WTC11 (cell line): Measurements from ENCODE around the gene TMEM63B. TPM values are rescaled to one million over a fixed set of nuclear protein-coding genes. Genes with fewer than 3 reads are reported as not detected.

ENCODE experiments used
- ATAC-seq: fragments of 200-7000 bp; cut with Tn5 transposase; 2 replicates; pipeline ENCODE4 v1.10.0; 2021; ENCODE audit warnings: mild to moderate bottlenecking, moderate library complexity
- CTCF ChIA-PET: fragments of 300-600 bp; sonication (Branson Sonifier 250); formaldehyde crosslinking; loops from one replicate; lab custom pipeline; 2021; ENCODE audit warnings: antibody characterized with exemption; lab: Charles Lee
- POLR2A ChIA-PET: fragments of 350-600 bp; sonication (Branson Sonifier 250); formaldehyde crosslinking; loops from one replicate; lab custom pipeline; 2021; ENCODE audit warnings: antibody characterized with exemption; lab: Charles Lee
- DNase-seq: peaks from one replicate; pipeline ENCODE4 v3.0.0; 2021; ENCODE audit warnings: low spot score
- H3K27ac Mint-ChIP-seq: 2 replicates; pipeline ENCODE4 v1.8.0; 2021; ENCODE audit warnings: mixed read lengths
- H3K27me3 Mint-ChIP-seq: 2 replicates; pipeline ENCODE4 v1.8.0; 2021; ENCODE audit warnings: low read depth, mild to moderate bottlenecking, moderate library complexity, mixed read lengths
- H3K36me3 Mint-ChIP-seq: 2 replicates; pipeline ENCODE4 v1.8.0; 2021; ENCODE audit warnings: mixed read lengths
- H3K4me1 Mint-ChIP-seq: 2 replicates; pipeline ENCODE4 v1.8.0; 2022; ENCODE audit warnings: mixed read lengths
- H3K4me3 Mint-ChIP-seq: 2 replicates; pipeline ENCODE4 v1.8.0; 2021; ENCODE audit warnings: mild to moderate bottlenecking, moderate library complexity, mixed read lengths
- H3K9me3 Mint-ChIP-seq: 2 replicates; pipeline ENCODE4 v1.8.0; 2021; ENCODE audit warnings: mixed read lengths
- ATF6 ChIP-seq: sonication (generic); formaldehyde crosslinking; IDR thresholded peaks from 2 replicates; pipeline ENCODE4 v1.8.1; 2023; ENCODE audit warnings: mild to moderate bottlenecking, missing genetic modification reagents
- E2F1 ChIP-seq: sonication (generic); formaldehyde crosslinking; IDR thresholded peaks from 2 replicates; pipeline ENCODE4 v1.8.0; 2022; ENCODE audit warnings: mild to moderate bottlenecking, missing genetic modification reagents
- ETV6 ChIP-seq: sonication (generic); formaldehyde crosslinking; IDR thresholded peaks from 2 replicates; pipeline ENCODE4 v1.8.1; 2022; ENCODE audit warnings: mild to moderate bottlenecking, missing genetic modification reagents
- FOXP4 ChIP-seq: sonication (generic); formaldehyde crosslinking; IDR thresholded peaks from 2 replicates; pipeline ENCODE4 v1.8.0; 2022; ENCODE audit warnings: mild to moderate bottlenecking, missing genetic modification reagents
- GABPB1 ChIP-seq: sonication (generic); formaldehyde crosslinking; IDR thresholded peaks from 2 replicates; pipeline ENCODE4 v1.8.1; 2023; ENCODE audit warnings: mild to moderate bottlenecking, missing genetic modification reagents
- MYBL2 ChIP-seq: sonication (generic); formaldehyde crosslinking; IDR thresholded peaks from 2 replicates; pipeline ENCODE4 v1.8.1; 2023; ENCODE audit warnings: mild to moderate bottlenecking, moderate library complexity, missing genetic modification reagents
- PRRX2 ChIP-seq: fragments of 250-450 bp; sonication (Bioruptor Pico); IDR thresholded peaks from 2 replicates; pipeline ENCODE4 v1.8.0; 2021; ENCODE audit warnings: mild to moderate bottlenecking
- SMAD3 ChIP-seq: sonication (generic); formaldehyde crosslinking; IDR thresholded peaks from 2 replicates; pipeline ENCODE4 v1.8.0; 2022; ENCODE audit warnings: missing genetic modification reagents, mild to moderate bottlenecking, borderline replicate concordance
- SMAD4 ChIP-seq: sonication (generic); formaldehyde crosslinking; IDR thresholded peaks from 2 replicates; pipeline ENCODE4 v1.8.0; 2022; ENCODE audit warnings: mild to moderate bottlenecking, missing genetic modification reagents
- SOX15 ChIP-seq: fragments of 250-450 bp; sonication (Bioruptor Pico); IDR thresholded peaks from 2 replicates; pipeline ENCODE4 v1.9.0; 2021; ENCODE audit warnings: mild to moderate bottlenecking
- ZNF396 ChIP-seq: fragments of 250-450 bp; sonication (Bioruptor Pico); IDR thresholded peaks from 2 replicates; pipeline ENCODE4 v1.8.0; 2021; ENCODE audit warnings: mild to moderate bottlenecking, moderate library complexity, borderline replicate concordance
- ZNF532 ChIP-seq: fragments of 250-450 bp; sonication (Bioruptor Pico); IDR thresholded peaks from 2 replicates; pipeline ENCODE4 v1.9.0; 2021; ENCODE audit warnings: mild to moderate bottlenecking, borderline replicate concordance
- ZNF671 ChIP-seq: fragments of 250-450 bp; sonication (Bioruptor Pico); IDR thresholded peaks from 2 replicates; pipeline ENCODE4 v1.8.0; 2021; ENCODE audit warnings: mild to moderate bottlenecking
- total RNA-seq: library from RNA; stranded (reverse); gene quantifications from 3 replicates; pipeline ENCODE4 v1.2.3, GENCODE V29; 2021
- TF ChIP-seq, protein P1 (sequence below): sonication (generic); formaldehyde crosslinking; IDR thresholded peaks from 2 replicates; pipeline ENCODE4 v1.8.0; 2023; ENCODE audit warnings: missing genetic modification reagents, mild to moderate bottlenecking, borderline replicate concordance
- TF ChIP-seq, protein P2 (sequence below): sonication (generic); formaldehyde crosslinking; IDR thresholded peaks from 2 replicates; pipeline ENCODE4 v1.8.1; 2023; ENCODE audit warnings: mild to moderate bottlenecking, missing genetic modification reagents

The TMEM63B gene
- total RNA-seq, 1 experiment from 2014 or later, result 72.8 TPM

- TF ChIP-seq E2F1 (CRISPR knock-in tag), result no peak
- no peak for TF ChIP-seq PRRX2 (CRISPR knock-in tag)
- no peak for TF ChIP-seq SOX15 (CRISPR knock-in tag)
These were observed 26.7 kb downstream of the TMEM63B start (continued) for GRCh38 chr6:44154067-44154466.

DNA sequence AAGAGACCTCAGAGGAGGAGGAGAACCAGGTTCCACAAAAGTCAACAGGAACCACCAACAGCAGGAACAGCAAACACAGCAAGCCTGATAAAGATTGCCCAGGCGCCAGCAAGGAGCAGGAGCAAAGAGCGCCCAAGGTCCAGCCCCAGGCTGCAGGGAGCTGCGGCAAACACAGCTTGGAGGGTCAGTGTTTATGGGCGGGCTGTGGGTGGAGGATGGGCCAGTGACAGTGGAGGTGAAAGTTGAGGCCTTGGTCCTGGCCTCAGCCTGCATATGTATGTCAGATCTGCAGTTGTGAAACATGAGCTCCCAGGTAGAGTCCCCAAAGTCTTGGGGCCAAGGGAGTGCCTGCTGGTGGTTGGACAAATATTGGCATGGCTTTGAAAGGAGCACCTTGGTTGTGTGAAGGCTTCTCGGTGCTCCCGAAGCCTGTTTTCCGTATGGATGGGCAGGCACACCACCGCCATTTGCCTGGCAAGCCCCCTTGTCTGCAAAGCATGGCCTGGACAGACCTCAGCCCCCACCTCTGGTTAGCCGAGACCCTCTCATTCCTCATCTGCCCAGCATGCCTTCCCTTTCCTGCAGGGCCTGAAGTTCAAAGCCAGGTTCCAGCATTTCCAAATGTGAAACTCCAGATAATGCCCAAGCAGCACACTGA lies 29.3 kb downstream of the TMEM63B start:
- Mint-ChIP-seq H3K27me3 (no peaks in the 10 kb centered on the region), H3K9me3 (no peaks in the 10 kb centered on the region), H3K4me1 (peaks cover 26% of the 10 kb centered on the region), H3K4me3 (no peak overlapping the region), H3K36me3 (peaks cover 6% of the 10 kb centered on the region; the same call in 1 of the 2 replicates), H3K27ac (peak overlapping the region; percentile 77)
- ChIA-PET POLR2A (interaction anchor here (0.6 to 0.7 kb wide), 2 partner anchors 63 to 65 kb away, joined by 3 to 4 read pairs; no protein-coding TSS in a partner anchor), CTCF (interaction anchor here (0.6 to 4.1 kb wide), 16 partner anchors 9 to 156 kb away, joined by 3 to 18 read pairs (median 5); partner anchors contain the start of genes AARS2, HSP90AB1 and SLC35B2)
- ATAC-seq (peak; percentile 48), DNase-seq (peak; percentile 36)
- TF ChIP-seq ZNF671 (CRISPR knock-in tag), result no peak
- TF ChIP-seq MYBL2 (CRISPR knock-in tag), result no peak
- no peak for TF ChIP-seq ETV6 (CRISPR knock-in tag)
- TF ChIP-seq GABPB1 (CRISPR knock-in tag), result peak; percentile 70

DNA sequence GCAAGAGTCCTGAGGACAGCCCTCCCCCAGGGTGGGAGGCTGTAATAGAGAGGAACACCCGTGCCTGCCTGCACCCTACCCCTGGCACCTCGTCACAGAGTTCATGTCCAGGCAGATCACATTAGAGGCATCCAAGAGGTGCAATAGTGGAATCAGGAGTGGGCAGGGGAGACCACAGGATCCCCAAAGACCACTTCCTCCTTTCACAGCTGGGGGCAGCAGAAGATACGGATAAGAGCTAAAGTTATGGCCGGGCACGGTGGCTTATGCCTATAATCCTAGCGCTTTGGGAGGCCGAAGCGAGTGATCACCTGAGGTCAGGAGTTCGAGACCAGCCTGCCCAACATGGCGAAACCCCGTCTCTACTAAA lies 29.8 kb downstream of the TMEM63B start:
- CTCF ChIA-PET, result interaction anchor here (0.6 to 4.1 kb wide), 18 partner anchors 9 to 156 kb away, joined by 3 to 18 read pairs (median 5); partner anchors contain the start of genes AARS2, HSP90AB1 and SLC35B2
- TF ChIP-seq, protein P1, sequence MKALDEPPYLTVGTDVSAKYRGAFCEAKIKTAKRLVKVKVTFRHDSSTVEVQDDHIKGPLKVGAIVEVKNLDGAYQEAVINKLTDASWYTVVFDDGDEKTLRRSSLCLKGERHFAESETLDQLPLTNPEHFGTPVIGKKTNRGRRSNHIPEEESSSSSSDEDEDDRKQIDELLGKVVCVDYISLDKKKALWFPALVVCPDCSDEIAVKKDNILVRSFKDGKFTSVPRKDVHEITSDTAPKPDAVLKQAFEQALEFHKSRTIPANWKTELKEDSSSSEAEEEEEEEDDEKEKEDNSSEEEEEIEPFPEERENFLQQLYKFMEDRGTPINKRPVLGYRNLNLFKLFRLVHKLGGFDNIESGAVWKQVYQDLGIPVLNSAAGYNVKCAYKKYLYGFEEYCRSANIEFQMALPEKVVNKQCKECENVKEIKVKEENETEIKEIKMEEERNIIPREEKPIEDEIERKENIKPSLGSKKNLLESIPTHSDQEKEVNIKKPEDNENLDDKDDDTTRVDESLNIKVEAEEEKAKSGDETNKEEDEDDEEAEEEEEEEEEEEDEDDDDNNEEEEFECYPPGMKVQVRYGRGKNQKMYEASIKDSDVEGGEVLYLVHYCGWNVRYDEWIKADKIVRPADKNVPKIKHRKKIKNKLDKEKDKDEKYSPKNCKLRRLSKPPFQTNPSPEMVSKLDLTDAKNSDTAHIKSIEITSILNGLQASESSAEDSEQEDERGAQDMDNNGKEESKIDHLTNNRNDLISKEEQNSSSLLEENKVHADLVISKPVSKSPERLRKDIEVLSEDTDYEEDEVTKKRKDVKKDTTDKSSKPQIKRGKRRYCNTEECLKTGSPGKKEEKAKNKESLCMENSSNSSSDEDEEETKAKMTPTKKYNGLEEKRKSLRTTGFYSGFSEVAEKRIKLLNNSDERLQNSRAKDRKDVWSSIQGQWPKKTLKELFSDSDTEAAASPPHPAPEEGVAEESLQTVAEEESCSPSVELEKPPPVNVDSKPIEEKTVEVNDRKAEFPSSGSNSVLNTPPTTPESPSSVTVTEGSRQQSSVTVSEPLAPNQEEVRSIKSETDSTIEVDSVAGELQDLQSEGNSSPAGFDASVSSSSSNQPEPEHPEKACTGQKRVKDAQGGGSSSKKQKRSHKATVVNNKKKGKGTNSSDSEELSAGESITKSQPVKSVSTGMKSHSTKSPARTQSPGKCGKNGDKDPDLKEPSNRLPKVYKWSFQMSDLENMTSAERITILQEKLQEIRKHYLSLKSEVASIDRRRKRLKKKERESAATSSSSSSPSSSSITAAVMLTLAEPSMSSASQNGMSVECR (CRISPR knock-in tag), result no peak
- TF ChIP-seq SMAD3 (no peak), FOXP4 (CRISPR knock-in tag) (no peak), ZNF396 (CRISPR knock-in tag) (no peak), E2F1 (CRISPR knock-in tag) (no peak), ZNF532 (CRISPR knock-in tag) (no peak), SMAD4 (CRISPR knock-in tag) (no peak), ATF6 (CRISPR knock-in tag) (no peak)
- TF ChIP-seq, protein P2, sequence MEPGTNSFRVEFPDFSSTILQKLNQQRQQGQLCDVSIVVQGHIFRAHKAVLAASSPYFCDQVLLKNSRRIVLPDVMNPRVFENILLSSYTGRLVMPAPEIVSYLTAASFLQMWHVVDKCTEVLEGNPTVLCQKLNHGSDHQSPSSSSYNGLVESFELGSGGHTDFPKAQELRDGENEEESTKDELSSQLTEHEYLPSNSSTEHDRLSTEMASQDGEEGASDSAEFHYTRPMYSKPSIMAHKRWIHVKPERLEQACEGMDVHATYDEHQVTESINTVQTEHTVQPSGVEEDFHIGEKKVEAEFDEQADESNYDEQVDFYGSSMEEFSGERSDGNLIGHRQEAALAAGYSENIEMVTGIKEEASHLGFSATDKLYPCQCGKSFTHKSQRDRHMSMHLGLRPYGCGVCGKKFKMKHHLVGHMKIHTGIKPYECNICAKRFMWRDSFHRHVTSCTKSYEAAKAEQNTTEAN (CRISPR knock-in tag), result no peak

More for the DNA sequence above, 29.8 kb downstream of the TMEM63B start:
- POLR2A ChIA-PET, result no interaction called here
- H3K9me3 Mint-ChIP-seq, result no peaks in the 10 kb centered on the region
- no peak for DNase-seq
- no peaks in the 10 kb centered on the region for H3K27me3 Mint-ChIP-seq
- H3K36me3 Mint-ChIP-seq, result peaks cover 6% of the 10 kb centered on the region; the same call in 1 of the 2 replicates
- ATAC-seq, result no peak
- H3K4me1 Mint-ChIP-seq, result peaks cover 28% of the 10 kb centered on the region
- no peak overlapping the region for H3K4me3 Mint-ChIP-seq
- peak overlapping the region; percentile 77 for H3K27ac Mint-ChIP-seq
